Activated CD8-positive, alpha-beta memory T cell treated with anti-CD3 and anti-CD28 coated beads, Interleukin-2, amount 50 U/mL, for 24 hours (primary cell): ENCODE data around the gene MGAT5.

Experiments
- DNase-seq: peaks from one replicate; pipeline ENCODE4 v3.0.0-alpha.2; 2020; ENCODE audit errors: extremely low read depth

MGAT5 gene

DNA sequence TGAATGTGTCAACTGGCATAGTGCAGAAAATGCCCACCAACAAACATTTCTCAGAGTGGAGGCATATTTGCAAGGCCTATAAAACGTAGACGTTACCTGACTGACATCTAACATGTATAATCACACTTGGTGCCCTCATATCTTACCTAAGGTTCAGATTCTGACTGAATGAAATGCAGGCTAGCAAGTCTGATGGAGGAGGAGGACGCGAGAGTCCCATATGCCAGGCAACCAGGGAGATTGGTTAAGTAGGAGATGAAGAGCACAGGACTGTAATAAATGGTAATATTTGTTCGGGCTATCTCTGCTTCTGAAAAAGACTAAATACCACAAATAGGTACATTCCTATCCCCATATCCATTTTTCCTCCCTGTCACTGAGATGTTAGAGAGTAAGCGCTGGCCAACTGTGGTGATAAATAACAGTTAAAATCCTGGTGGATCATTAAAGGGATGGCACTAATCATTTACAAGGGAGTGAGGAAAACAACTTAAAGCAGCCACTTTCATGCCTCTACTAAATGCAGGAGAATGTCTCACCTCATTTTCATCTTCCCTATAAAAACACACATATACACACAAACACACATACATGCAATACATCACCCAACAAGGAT lies 247.7 kb downstream of the MGAT5 start:
- DNase-seq: no peak

- DNase-seq: no peak
Observed at GRCh38 chr2:134502104-134502503, 248.2 kb downstream of the MGAT5 start.
